ENCODE results near the gene OR3A1.

- no peak for TF ChIP-seq CTCF (IDR thresholded peaks at IDR 0.05; ENCODE audit: extremely low read depth in 1 of 2, insufficient read depth in 1 of 2, low read depth in 1 of 2, low read length in 2 of 2)
- TF ChIP-seq POLR2A (IDR thresholded peaks at IDR 0.05; ENCODE audit: low read depth, low read length), result no peak
These were observed 26.9 kb downstream of the OR3A1 start for GRCh38 chr17:3271072-3271848.
